Heart right ventricle (tissue), 16 donors: ENCODE results near the gene CDH15. TPM values are rescaled to one million over a fixed set of nuclear protein-coding genes. Genes with fewer than 3 reads are reported as not detected.

ENCODE experiments used
- ATAC-seq, 8 donors: fragments of 200-7000 bp; cut with Tn5 transposase; one replicate each; pipeline ENCODE4 v1.9.1; 2020; ENCODE audit warnings: mild to moderate bottlenecking in 8 of 8, moderate library complexity in 8 of 8, moderate number of reproducible peaks in 1 of 8
- DNase-seq, 2 donors: peaks; one replicate each; pipeline ENCODE4 v3.0.0-alpha.2; 2020
- H3K27ac ChIP-seq, 10 donors: fragments of 200-600 bp; sonication (generic) in 2 of 10; one replicate each; pipeline versions ENCODE4 v1.5.0 to v1.8.0; 2020 to 2022; ENCODE audit warnings: mild to moderate bottlenecking in 3 of 10
- H3K27me3 ChIP-seq, 7 donors: fragments of 200-600 bp; one replicate each; pipeline ENCODE4 v1.8.0; 2021 to 2022; ENCODE audit warnings: mild to moderate bottlenecking in 2 of 7
- H3K36me3 ChIP-seq, 9 donors: fragments of 200-600 bp; sonication (generic) in 1 of 9; one replicate each; pipeline versions ENCODE4 v1.5.0 to v1.8.0; 2020 to 2022; ENCODE audit warnings: mild to moderate bottlenecking in 2 of 9
- H3K4me1 ChIP-seq, 9 donors: fragments of 200-600 bp; sonication (generic) in 1 of 9; one replicate each; pipeline versions ENCODE4 v1.5.0 to v1.8.0; 2020 to 2022; ENCODE audit warnings: mild to moderate bottlenecking in 4 of 9
- H3K4me3 ChIP-seq, 10 donors: fragments of 200-600 bp; sonication (generic) in 2 of 10; one replicate each; pipeline versions ENCODE4 v1.5.0 to v1.8.0; 2020 to 2022; ENCODE audit warnings: mild to moderate bottlenecking in 7 of 10, moderate library complexity in 2 of 10
- H3K9me3 ChIP-seq, 11 donors: fragments of 200-600 bp in 10 of 11; sonication (generic) in 2 of 11; one replicate each; pipeline versions ENCODE4 v1.5.0 to v1.8.0; 2013 to 2022; ENCODE audit warnings: mild to moderate bottlenecking in 2 of 11, control low read depth in 1 of 11, moderate library complexity in 1 of 11
- WGBS, 2 donors: extraction: QIAGEN DNeasy Blood & Tissue Kit; methylation state at CpG; one replicate each; pipeline ENCODE4 v1.1.7; 2013; ENCODE audit warnings: inconsistent platforms in 1 of 2; 5-methylcytosine and 5-hydroxymethylcytosine counted together
- intact Hi-C, 10 donors: fragments of 100-400 bp; cut with DNase I; formaldehyde crosslinking; loops; one replicate each; pipeline versions ENCODE4 v1.11.1 to v1.14.2; 2022
- polyA plus RNA-seq, 2 donors: library from polyadenylated mRNA; stranded (reverse); fragments of 200-250 nt; gene quantifications; one replicate each; pipeline ENCODE4 v1.2.3, GENCODE V29; 2013
- total RNA-seq, 10 donors: library from RNA; stranded (reverse); fragmentation: NEBNext Ultra II Directional in 3 of 10; extraction: Animal tissue kit (Norgen Biotek cat#: 25700) in 3 of 10; gene quantifications; one replicate each; pipeline versions ENCODE4 v1.2.1 to v1.2.4, GENCODE V29; 2021 to 2023
- TF ChIP-seq, protein P1 (sequence below), 9 donors: fragments of 200-600 bp; sonication (generic) in 2 of 9; IDR thresholded peaks; one replicate each; pipeline versions ENCODE4 v1.5.0 to v1.8.0; 2021 to 2022; ENCODE audit warnings: antibody characterized with exemption in 9 of 9, mild to moderate bottlenecking in 5 of 9, moderate library complexity in 1 of 9
- donor health status: Arrhythmogenic right ventricular cardiomyopathy.
- donor health status: ischemic (EF 13 %, LVEDD 7.1; RV severe dilation, severe dysfunction).
- donor health status: healthy with polysubstance abuse.
- donor health status: DM: no; HTN: yes; CAD: no.
- donor health status: DM: no; HTN: no; CAD: no.
- donor health status: ischemic (EF 25% LVEDD 6.9; RV normal size, moderate dysfunction).
- donor health status: ischemic (EF 25% LVEDD 5.7; RV mildly dilated, moderate dysfunction).
- donor health status: healthy.
- donor health status: DM: yes; HTN: yes; CAD: no.
- donor health status: Ischemic cardiomyopathy.
- donor health status: ischemic (EF 35%, LVEDD 5.7; RV mildly dilated, moderate dysfunction).
- donor health status: nonischemic (EF 11% LVEDD 7.7; RV severe dilation, severe dysfunction).
- donor health status: DM: yes; HTN: yes; CAD: no.
- donor health status: PGD.
- donor health status: ischemic (EF 29% LVEDD 5.4; RV normal size, mild dysfunction).
- donor health status: nonischemic (EF 23%, LVEDD 6.1; RV moderate dilation, normal function).

Gene CDH15
- total and polyA plus RNA-seq, 12 donors = 0.08 to 0.45 (median 0.16) TPM; not detected in 9

DNA sequence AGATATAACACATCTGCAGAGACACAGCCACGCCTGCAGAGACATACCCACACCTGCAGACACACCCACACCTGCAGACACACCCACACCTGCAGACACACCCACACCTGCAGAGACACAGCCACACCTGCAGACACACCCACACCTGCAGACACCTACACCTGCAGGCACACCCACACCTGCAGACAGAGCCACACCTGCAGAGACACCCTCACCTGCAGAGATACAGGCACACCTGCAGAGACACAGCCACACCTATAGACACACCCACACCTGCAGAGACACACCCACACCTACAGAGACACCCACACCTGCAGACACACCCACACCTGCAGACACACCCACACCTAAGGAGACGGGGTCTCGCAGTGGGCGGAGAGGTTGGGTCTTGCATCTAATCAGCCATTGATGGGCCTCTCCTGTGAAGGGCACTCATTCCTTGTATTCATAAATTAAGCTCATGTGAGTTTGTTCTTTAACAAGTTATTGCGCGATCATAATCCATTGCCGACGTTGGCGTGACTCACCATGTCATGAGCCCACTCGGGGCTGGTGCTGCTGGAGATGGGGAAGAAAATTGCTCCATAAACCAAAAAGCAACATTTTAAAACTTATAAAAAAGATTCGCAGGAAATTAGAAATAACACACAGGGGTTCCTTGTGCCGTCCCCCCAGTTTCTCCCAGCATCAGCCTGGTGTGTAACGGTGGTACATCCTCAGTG is 28.9 kb upstream of the CDH15 start:
- H3K27ac ChIP-seq = no peak overlapping the region
- DNase-seq = no peak
- no peaks in the 10 kb centered on the region for H3K27me3 ChIP-seq
- no peaks in the 10 kb centered on the region for H3K9me3 ChIP-seq
- no peaks in the 10 kb centered on the region for H3K4me1 ChIP-seq
- intact Hi-C loops = no loop called here
- no peak overlapping the region for H3K4me3 ChIP-seq
- WGBS, 2 donors = 96 to 97% methylated on average over 13 of the region's 13 CpGs
- TF ChIP-seq, protein P1, sequence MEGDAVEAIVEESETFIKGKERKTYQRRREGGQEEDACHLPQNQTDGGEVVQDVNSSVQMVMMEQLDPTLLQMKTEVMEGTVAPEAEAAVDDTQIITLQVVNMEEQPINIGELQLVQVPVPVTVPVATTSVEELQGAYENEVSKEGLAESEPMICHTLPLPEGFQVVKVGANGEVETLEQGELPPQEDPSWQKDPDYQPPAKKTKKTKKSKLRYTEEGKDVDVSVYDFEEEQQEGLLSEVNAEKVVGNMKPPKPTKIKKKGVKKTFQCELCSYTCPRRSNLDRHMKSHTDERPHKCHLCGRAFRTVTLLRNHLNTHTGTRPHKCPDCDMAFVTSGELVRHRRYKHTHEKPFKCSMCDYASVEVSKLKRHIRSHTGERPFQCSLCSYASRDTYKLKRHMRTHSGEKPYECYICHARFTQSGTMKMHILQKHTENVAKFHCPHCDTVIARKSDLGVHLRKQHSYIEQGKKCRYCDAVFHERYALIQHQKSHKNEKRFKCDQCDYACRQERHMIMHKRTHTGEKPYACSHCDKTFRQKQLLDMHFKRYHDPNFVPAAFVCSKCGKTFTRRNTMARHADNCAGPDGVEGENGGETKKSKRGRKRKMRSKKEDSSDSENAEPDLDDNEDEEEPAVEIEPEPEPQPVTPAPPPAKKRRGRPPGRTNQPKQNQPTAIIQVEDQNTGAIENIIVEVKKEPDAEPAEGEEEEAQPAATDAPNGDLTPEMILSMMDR (IDR thresholded peaks at IDR 0.05) = no peak
- peaks cover 0 to 85% (median 15%) of the 10 kb centered on the region in 9 donors for H3K36me3 ChIP-seq
- no peak for ATAC-seq

DNA sequence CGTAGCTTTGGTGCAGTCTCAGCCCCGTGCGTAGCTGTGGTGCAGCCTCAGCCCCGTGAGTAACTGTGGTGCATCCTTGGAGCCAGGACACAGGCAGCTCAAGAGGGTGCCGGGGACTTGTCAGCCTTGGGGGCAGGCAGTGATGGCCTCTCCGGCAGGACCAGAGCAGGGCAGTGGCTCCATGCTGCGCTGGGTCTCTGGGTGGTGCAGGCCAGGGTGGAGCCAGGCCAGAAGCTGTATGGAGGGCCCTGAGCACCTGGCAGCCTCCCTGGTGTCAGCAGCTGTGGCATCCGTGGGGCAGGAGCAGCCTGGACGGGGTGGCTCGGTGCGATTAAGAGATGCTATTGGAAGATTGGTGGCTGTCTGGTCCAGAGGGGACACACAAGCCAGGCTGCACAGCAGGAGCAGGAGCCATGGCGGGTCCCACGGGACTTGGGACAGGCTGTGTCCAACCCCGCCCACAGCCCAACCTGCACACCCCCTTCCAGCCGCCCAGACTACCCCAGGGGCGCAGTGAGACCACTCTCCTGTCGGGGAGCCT is 28.3 kb upstream of the CDH15 start:
- no peak for ATAC-seq
- Histone ChIP-seq H3K9me3 (peaks cover 0 to 2% (median 0%) of the 10 kb centered on the region in 11 donors), H3K4me3 (no peak overlapping the region), H3K36me3 (peaks cover 0 to 84% (median 20%) of the 10 kb centered on the region in 9 donors), H3K4me1 (no peaks in the 10 kb centered on the region), H3K27me3 (no peaks in the 10 kb centered on the region), H3K27ac (no peak overlapping the region)
- intact Hi-C loops = no loop called here
- WGBS, 2 donors = 96 to 97% methylated on average over 17 of the region's 17 CpGs
- no peak for DNase-seq
- TF ChIP-seq, protein P1 (IDR thresholded peaks at IDR 0.05) = no peak

DNA sequence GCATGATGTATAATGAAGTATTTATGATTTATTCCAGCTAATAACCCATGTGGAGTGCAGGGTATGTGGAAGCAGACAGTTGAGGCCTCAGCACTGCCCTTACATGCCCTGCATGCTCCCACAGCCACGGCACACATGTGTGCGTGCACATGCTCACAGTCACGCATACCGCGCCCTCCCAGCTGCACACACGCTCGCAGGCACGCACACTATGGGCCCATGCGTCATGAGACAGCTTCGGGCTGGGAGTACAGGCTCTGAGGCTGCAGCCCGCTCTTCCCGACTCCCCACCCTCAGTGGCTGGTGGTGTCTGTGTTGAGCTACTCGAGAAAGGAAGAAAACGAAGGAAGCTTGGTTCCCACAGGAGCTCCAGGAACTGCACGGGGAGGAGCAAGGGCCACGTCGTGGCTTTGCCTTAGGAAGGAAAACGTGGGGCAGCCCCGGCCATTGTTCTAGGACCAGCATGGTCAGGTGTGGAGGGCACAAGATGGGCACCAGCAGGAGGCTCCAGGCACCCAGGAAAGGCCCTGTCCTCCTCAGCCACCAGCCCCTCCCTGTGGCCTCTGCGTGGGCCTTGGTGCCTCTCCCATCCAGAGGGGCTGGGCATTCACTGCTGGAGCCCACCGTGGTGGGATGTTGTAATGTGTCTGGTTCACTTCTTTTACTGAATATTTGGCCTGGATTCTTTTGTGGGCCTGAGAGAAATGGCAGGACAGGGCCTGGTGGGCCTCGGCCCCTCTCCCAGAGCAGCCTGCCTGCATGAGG is 27.5 kb upstream of the CDH15 start:
- DNase-seq = no peak
- Histone ChIP-seq H3K4me1 (no peaks in the 10 kb centered on the region), H3K27ac (no peak overlapping the region), H3K9me3 (peaks cover 0 to 10% (median under 1%) of the 10 kb centered on the region in 11 donors), H3K4me3 (no peak overlapping the region), H3K36me3 (peaks cover 0 to 84% (median 29%) of the 10 kb centered on the region in 9 donors), H3K27me3 (no peaks in the 10 kb centered on the region)
- intact Hi-C loops = no loop called here
- ATAC-seq = no peak
- 90 to 93% methylated on average over 22 of the region's 22 CpGs for WGBS, 2 donors
- TF ChIP-seq, protein P1 (IDR thresholded peaks at IDR 0.05) = no peak

DNA sequence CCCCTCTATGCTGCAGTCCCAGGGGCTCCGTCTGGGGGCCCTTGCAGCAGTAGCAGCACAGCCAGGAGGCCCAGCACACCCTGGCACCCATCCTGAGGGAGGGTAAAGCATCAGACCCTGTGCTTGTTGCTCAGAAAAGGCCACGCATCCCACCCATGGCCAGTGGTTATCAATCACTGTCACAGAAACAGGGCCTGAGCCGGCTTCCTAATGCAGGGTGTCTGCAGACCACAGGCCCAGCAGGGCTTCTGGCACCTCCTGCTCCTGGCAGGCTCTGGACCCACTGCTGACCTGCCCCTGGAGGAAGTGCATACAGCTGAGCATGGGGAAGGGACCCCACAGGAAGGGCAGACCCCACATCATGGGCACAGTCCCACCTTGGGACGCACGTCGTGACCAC is 26.9 kb upstream of the CDH15 start:
- peaks cover 0 to 16% (median 7%) of the 10 kb centered on the region in 11 donors for H3K9me3 ChIP-seq
- no peak overlapping the region for H3K4me3 ChIP-seq
- TF ChIP-seq, protein P1 (IDR thresholded peaks at IDR 0.05) = no peak
- 75 to 95% methylated on average over 6 of the region's 6 CpGs for WGBS, 2 donors
- peak in 1 of 8 donors; percentile 40 for ATAC-seq
- no peaks in the 10 kb centered on the region for H3K4me1 ChIP-seq
- peaks cover 0 to 85% (median 35%) of the 10 kb centered on the region in 9 donors for H3K36me3 ChIP-seq
- no peak overlapping the region for H3K27ac ChIP-seq
- intact Hi-C loops = no loop called here
- no peak for DNase-seq
- H3K27me3 ChIP-seq = no peaks in the 10 kb centered on the region
